ENCODE measurements around the gene SAMD13.

DNA sequence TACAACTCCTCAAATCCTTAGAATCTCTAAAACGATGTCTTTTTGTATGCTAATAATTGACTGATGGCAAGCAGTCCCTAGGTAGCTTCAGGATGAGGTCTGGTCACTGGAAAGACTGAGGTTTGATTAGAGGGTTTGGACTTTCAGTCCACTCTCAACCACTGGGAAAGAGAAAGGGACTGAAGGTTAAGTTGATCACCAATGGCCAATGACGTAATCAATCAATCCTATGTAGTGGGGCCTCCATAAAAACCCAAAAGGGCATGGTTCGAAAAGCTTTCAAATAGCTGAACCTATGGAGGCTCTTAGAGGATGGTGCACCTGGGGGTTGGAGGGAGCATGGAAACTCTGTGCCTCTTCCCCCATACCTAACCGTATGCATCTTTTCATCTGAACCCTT is 57.2 kb downstream of the SAMD13 start:
- TF ChIP-seq CTCF (IDR thresholded peaks at IDR 0.05) (no peak), POLR2A (IDR thresholded peaks at IDR 0.05; ENCODE audit: low read depth) (no peak)
